ENCODE measurements around the gene SLAIN1.

DNA sequence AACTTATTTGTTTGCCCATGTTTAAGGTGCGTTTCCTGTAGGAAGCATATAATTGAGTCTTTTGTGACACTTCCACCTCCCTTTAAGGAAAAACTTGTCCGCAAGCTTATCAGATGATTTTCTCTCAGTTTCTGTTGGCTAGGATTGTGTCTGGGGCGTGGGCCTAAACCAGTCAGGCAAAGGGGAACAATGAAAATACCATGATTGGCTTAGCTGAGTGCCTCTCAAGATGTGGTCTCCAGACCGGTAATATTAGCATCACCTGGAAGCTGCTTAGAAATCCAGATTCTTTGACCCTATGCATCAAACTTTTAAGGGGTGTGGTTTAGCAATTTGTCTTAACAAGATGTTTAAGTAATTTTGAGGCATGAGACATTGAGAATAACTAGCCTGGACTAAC lies 20.0 kb downstream of the SLAIN1 start:
- TF ChIP-seq, protein P1, sequence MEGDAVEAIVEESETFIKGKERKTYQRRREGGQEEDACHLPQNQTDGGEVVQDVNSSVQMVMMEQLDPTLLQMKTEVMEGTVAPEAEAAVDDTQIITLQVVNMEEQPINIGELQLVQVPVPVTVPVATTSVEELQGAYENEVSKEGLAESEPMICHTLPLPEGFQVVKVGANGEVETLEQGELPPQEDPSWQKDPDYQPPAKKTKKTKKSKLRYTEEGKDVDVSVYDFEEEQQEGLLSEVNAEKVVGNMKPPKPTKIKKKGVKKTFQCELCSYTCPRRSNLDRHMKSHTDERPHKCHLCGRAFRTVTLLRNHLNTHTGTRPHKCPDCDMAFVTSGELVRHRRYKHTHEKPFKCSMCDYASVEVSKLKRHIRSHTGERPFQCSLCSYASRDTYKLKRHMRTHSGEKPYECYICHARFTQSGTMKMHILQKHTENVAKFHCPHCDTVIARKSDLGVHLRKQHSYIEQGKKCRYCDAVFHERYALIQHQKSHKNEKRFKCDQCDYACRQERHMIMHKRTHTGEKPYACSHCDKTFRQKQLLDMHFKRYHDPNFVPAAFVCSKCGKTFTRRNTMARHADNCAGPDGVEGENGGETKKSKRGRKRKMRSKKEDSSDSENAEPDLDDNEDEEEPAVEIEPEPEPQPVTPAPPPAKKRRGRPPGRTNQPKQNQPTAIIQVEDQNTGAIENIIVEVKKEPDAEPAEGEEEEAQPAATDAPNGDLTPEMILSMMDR (IDR thresholded peaks at IDR 0.05): no peak
- no peak for TF ChIP-seq POLR2A (IDR thresholded peaks at IDR 0.05)
